Measurements from ENCODE around the gene TNS1. TPM values are rescaled to one million over a fixed set of nuclear protein-coding genes. Genes with fewer than 3 reads are reported as not detected.

TNS1 gene
- total RNA-seq, 2 donors from 2014 or later = 20.6 to 164 TPM

DNA sequence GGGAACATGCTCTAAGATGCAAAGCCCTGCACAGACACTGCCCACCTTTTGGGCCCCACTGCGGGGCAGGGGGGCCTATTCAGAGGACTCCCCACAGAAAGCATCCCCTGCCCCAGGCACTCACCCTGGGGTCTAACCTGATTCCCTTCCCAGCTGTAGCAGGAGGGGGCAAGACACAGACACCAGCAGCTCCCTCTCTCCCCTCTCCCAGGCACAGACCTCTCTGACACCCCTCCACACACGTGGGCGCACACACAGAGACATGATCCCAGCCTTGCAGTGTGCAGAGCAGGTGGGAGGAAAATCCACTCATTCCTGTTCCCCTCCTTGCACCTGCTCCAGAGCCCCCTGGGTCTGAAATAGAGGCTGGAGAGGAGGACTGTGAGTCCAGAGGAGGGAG, 10.7 kb downstream of the TNS1 start:
- DNase-seq = no peak
- no peaks in the 10 kb centered on the region for H3K9me3 ChIP-seq
- H3K4me1 ChIP-seq = no peaks in the 10 kb centered on the region
- H3K4me3 ChIP-seq = no peak overlapping the region
- no peaks in the 10 kb centered on the region for H3K36me3 ChIP-seq
- no peak overlapping the region for H3K27ac ChIP-seq
- TF ChIP-seq, protein P1, sequence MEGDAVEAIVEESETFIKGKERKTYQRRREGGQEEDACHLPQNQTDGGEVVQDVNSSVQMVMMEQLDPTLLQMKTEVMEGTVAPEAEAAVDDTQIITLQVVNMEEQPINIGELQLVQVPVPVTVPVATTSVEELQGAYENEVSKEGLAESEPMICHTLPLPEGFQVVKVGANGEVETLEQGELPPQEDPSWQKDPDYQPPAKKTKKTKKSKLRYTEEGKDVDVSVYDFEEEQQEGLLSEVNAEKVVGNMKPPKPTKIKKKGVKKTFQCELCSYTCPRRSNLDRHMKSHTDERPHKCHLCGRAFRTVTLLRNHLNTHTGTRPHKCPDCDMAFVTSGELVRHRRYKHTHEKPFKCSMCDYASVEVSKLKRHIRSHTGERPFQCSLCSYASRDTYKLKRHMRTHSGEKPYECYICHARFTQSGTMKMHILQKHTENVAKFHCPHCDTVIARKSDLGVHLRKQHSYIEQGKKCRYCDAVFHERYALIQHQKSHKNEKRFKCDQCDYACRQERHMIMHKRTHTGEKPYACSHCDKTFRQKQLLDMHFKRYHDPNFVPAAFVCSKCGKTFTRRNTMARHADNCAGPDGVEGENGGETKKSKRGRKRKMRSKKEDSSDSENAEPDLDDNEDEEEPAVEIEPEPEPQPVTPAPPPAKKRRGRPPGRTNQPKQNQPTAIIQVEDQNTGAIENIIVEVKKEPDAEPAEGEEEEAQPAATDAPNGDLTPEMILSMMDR (IDR thresholded peaks at IDR 0.05) = no peak
- no peaks in the 10 kb centered on the region for H3K27me3 ChIP-seq
- intact Hi-C loops (cut with DNase I) = no loop called here
- no peak overlapping the region for H3K9ac ChIP-seq (ENCODE audit: low read depth in 2 of 2, low read length in 2 of 2)

DNA sequence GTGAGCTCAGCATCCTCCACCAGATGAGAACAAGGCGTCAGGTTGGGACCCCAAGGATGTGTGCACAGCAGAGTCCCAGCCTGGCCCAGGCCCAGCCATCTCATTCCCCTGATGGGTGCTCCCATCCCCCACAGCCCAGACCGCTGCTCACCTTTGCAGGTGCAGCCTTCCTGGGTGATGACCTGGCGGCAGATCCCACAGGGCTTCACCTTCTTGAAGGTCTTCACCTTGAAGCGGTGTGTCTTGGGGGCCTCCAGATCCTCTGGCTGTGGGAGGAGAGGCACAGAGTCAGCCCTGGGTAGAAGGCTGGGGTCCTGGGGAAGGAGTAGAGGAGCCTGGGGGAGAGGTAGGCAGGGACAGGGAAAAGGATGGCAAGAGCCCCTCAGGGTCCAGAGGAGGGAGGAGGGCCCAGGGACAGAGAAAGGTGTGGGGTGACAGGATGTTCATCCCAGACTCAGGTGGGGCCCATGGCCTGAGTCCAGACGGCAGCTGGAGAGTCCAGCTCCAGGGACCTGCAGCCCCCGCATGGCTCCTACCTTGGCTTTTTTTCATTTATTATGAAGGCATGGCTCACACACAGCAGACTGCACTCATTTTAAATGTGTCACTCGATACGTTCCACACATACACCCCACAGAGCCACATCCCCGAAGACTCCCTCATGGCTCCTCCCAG, 11.9 kb downstream of the TNS1 start:
- DNase-seq = no peak
- Histone ChIP-seq H3K4me3 (no peak overlapping the region), H3K9me3 (no peaks in the 10 kb centered on the region), H3K9ac (ENCODE audit: low read depth in 2 of 2, low read length in 2 of 2) (no peak overlapping the region), H3K27me3 (no peaks in the 10 kb centered on the region), H3K27ac (no peak overlapping the region), H3K4me1 (no peaks in the 10 kb centered on the region), H3K36me3 (no peaks in the 10 kb centered on the region)
- intact Hi-C loops (cut with DNase I) = no loop called here
- TF ChIP-seq, protein P1 (IDR thresholded peaks at IDR 0.05) = no peak

DNA sequence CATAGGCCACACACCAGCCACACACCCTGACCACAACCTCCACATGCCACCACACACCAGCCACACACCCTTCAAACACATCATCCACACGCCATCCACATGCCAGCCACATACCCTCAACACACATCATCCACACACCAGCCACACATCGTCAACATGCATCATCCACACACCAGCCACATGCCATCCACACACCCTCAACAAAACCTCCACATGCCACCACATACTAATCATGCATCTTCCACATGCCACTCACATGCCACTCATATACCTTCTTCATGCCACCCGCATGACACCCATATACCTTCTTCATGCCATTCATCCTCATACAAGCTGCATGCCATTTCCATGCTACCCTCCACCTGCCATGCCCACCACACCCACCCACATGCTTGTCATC, 12.4 kb downstream of the TNS1 start:
- H3K4me3 ChIP-seq = no peak overlapping the region
- TF ChIP-seq, protein P1 (IDR thresholded peaks at IDR 0.05) = no peak
- no peak overlapping the region for H3K27ac ChIP-seq
- no peak for DNase-seq
- H3K9ac ChIP-seq (ENCODE audit: low read depth in 2 of 2, low read length in 2 of 2) = no peak overlapping the region
- H3K4me1 ChIP-seq = no peaks in the 10 kb centered on the region
- H3K9me3 ChIP-seq = no peaks in the 10 kb centered on the region
- no peaks in the 10 kb centered on the region for H3K27me3 ChIP-seq
- intact Hi-C loops (cut with DNase I) = no loop called here
- H3K36me3 ChIP-seq = no peaks in the 10 kb centered on the region

DNA sequence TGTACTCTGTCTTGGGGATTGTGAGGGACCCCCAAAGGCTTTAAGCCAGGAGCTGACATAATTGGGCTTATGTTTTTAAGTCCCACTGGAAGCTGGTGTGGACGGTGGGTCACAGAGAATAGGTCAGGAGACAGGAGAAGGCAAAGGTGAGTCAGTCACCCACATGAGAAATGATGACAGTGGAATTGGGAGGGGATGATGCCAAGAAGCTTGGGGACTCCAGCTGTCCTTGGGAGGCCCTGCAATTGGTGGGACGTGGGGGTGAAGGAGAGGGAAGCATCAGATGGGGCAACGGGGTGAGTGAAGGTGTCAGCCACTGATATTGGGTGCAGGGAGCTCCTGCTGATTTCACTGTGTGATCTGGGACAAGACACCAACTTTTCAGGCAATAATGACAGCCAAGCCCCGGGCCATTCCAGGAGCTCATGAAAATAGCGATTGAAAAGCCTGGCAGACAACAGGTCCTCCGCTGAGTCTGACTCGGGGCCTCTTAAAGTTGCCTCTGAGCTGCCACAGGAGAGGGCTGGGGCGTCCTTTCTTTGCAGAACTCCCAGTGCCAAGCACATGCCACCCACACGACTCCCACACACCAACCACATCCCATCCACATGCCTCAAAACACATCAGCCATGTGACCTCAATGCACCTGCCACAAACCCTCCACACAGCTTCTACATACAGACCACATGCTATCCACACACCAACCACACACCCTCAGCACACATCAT, 13.4 kb downstream of the TNS1 start:
- no peak for DNase-seq
- Histone ChIP-seq H3K27me3 (no peaks in the 10 kb centered on the region), H3K27ac (no peak overlapping the region), H3K9me3 (no peaks in the 10 kb centered on the region), H3K4me1 (no peaks in the 10 kb centered on the region), H3K36me3 (no peaks in the 10 kb centered on the region), H3K4me3 (no peak overlapping the region), H3K9ac (ENCODE audit: low read depth in 2 of 2, low read length in 2 of 2) (no peak overlapping the region)
- intact Hi-C loops (cut with DNase I) = loop anchor here (2.0 to 5.0 kb wide), 2 partner anchors 102 to 201 kb away; no protein-coding TSS in a partner anchor
- TF ChIP-seq, protein P1 (IDR thresholded peaks at IDR 0.05) = no peak

DNA sequence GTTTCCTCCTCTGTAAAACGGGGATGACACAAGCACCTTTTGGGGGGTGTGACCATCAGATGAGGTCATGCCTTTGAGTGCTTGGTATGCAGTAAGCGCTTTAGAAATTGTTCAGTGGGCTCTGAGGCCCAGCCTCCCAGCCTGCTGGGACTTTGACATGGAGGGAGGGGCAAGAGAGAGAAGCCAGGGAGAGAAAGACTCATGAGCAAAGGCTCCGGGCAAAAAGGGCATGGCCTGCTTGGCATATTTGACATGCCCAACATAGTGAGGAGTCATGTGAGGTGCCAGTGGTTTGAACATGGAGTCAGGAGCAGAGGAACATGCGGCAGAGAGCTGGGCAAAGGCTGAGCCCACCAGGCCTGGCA, 14.0 kb downstream of the TNS1 start:
- no peaks in the 10 kb centered on the region for H3K27me3 ChIP-seq
- H3K4me1 ChIP-seq = no peaks in the 10 kb centered on the region
- H3K36me3 ChIP-seq = no peaks in the 10 kb centered on the region
- no peak overlapping the region for H3K27ac ChIP-seq
- H3K9me3 ChIP-seq = no peaks in the 10 kb centered on the region
- TF ChIP-seq, protein P1 (IDR thresholded peaks at IDR 0.05) = no peak
- no peak for DNase-seq
- H3K4me3 ChIP-seq = no peak overlapping the region
- H3K9ac ChIP-seq (ENCODE audit: low read depth in 2 of 2, low read length in 2 of 2) = no peak overlapping the region
- intact Hi-C loops (cut with DNase I) = loop anchor here (2.0 to 5.0 kb wide), 2 partner anchors 102 to 200 kb away; no protein-coding TSS in a partner anchor

Measured in colonic mucosa (tissue), 4 donors.